ENCODE results near the gene DRAXIN.

DRAXIN gene

GRCh38 chr1:11646317-11646716, 45.2 kb upstream of the DRAXIN start:
- H3K36me3 ChIP-seq (ENCODE audit: control insufficient read depth in 2 of 2, insufficient read depth in 1 of 2, low read length in 2 of 2): no peaks in the 10 kb centered on the region
- H3K27ac ChIP-seq (ENCODE audit: extremely low read depth, low read depth, low read length): no peak overlapping the region
- POLR2A ChIA-PET: interaction anchor here (1.3 kb wide), 1 partner anchor 9 kb away, joined by 3 read pairs; no protein-coding TSS in a partner anchor
- no peak overlapping the region for H3K4me3 ChIP-seq (ENCODE audit: low read depth, low read length)
- TF ChIP-seq HOXC10 (CRISPR knock-in tag; IDR thresholded peaks at IDR 0.05): no peak
- no peak for TF ChIP-seq ZNF155 (tag by site-specific recombination; IDR thresholded peaks at IDR 0.05)
- TF ChIP-seq ZBTB1 (tag by site-specific recombination; IDR thresholded peaks at IDR 0.05): no peak
- no peak for TF ChIP-seq PRDM10 (tag by site-specific recombination; IDR thresholded peaks at IDR 0.05)
- TF ChIP-seq ZNF19 (tag by site-specific recombination; IDR thresholded peaks at IDR 0.05; ENCODE audit: low read depth): no peak
- TF ChIP-seq SETDB1 (IDR thresholded peaks at IDR 0.05; ENCODE audit: insufficient read length, low read length): no peak
- no peak for TF ChIP-seq MYNN (tag by site-specific recombination; IDR thresholded peaks at IDR 0.05; ENCODE audit: borderline replicate concordance)
- TF ChIP-seq ZBTB8A (tag by site-specific recombination; IDR thresholded peaks at IDR 0.05): no peak
- no peak for TF ChIP-seq ZNF664 (tag by site-specific recombination; IDR thresholded peaks at IDR 0.05)
- no peak for TF ChIP-seq PBX3 (CRISPR knock-in tag; IDR thresholded peaks at IDR 0.05)
- TF ChIP-seq, protein P1, sequence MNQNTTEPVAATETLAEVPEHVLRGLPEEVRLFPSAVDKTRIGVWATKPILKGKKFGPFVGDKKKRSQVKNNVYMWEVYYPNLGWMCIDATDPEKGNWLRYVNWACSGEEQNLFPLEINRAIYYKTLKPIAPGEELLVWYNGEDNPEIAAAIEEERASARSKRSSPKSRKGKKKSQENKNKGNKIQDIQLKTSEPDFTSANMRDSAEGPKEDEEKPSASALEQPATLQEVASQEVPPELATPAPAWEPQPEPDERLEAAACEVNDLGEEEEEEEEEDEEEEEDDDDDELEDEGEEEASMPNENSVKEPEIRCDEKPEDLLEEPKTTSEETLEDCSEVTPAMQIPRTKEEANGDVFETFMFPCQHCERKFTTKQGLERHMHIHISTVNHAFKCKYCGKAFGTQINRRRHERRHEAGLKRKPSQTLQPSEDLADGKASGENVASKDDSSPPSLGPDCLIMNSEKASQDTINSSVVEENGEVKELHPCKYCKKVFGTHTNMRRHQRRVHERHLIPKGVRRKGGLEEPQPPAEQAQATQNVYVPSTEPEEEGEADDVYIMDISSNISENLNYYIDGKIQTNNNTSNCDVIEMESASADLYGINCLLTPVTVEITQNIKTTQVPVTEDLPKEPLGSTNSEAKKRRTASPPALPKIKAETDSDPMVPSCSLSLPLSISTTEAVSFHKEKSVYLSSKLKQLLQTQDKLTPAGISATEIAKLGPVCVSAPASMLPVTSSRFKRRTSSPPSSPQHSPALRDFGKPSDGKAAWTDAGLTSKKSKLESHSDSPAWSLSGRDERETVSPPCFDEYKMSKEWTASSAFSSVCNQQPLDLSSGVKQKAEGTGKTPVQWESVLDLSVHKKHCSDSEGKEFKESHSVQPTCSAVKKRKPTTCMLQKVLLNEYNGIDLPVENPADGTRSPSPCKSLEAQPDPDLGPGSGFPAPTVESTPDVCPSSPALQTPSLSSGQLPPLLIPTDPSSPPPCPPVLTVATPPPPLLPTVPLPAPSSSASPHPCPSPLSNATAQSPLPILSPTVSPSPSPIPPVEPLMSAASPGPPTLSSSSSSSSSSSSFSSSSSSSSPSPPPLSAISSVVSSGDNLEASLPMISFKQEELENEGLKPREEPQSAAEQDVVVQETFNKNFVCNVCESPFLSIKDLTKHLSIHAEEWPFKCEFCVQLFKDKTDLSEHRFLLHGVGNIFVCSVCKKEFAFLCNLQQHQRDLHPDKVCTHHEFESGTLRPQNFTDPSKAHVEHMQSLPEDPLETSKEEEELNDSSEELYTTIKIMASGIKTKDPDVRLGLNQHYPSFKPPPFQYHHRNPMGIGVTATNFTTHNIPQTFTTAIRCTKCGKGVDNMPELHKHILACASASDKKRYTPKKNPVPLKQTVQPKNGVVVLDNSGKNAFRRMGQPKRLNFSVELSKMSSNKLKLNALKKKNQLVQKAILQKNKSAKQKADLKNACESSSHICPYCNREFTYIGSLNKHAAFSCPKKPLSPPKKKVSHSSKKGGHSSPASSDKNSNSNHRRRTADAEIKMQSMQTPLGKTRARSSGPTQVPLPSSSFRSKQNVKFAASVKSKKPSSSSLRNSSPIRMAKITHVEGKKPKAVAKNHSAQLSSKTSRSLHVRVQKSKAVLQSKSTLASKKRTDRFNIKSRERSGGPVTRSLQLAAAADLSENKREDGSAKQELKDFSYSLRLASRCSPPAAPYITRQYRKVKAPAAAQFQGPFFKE (tag by site-specific recombination; IDR thresholded peaks at IDR 0.05; ENCODE audit: borderline replicate concordance): no peak
- TF ChIP-seq ZNF280D (tag by site-specific recombination; IDR thresholded peaks at IDR 0.05): no peak
- no peak for TF ChIP-seq ZNF580 (tag by site-specific recombination; IDR thresholded peaks at IDR 0.05)
- TF ChIP-seq GLIS2 (tag by site-specific recombination; IDR thresholded peaks at IDR 0.05): no peak
- no peak for TF ChIP-seq ZNF623 (tag by site-specific recombination; IDR thresholded peaks at IDR 0.05)
- TF ChIP-seq ZNF211 (tag by site-specific recombination; IDR thresholded peaks at IDR 0.05; ENCODE audit: low read depth): no peak
- TF ChIP-seq ZNF184 (tag by site-specific recombination; IDR thresholded peaks at IDR 0.05): no peak
- no peaks in the 10 kb centered on the region for H3K4me1 ChIP-seq (ENCODE audit: control insufficient read depth, insufficient read depth, low read length)
- CTCF ChIA-PET: interaction anchor here (0.6 to 5.7 kb wide), 29 partner anchors 10 to 609 kb away, joined by 3 to 95 read pairs (median 4); no protein-coding TSS in a partner anchor
- H3K9me3 ChIP-seq (ENCODE audit: control insufficient read depth, insufficient read depth, low read depth, low read length): no peaks in the 10 kb centered on the region

All from HEK293 (cell line).